ENCODE data around the gene ZNF652.
"Not testable (repeated sequence)": the region's sequence is repeated elsewhere in the genome, so short reads cannot be mapped to it uniquely, and the experiment has no call there.

The ZNF652 gene

DNA sequence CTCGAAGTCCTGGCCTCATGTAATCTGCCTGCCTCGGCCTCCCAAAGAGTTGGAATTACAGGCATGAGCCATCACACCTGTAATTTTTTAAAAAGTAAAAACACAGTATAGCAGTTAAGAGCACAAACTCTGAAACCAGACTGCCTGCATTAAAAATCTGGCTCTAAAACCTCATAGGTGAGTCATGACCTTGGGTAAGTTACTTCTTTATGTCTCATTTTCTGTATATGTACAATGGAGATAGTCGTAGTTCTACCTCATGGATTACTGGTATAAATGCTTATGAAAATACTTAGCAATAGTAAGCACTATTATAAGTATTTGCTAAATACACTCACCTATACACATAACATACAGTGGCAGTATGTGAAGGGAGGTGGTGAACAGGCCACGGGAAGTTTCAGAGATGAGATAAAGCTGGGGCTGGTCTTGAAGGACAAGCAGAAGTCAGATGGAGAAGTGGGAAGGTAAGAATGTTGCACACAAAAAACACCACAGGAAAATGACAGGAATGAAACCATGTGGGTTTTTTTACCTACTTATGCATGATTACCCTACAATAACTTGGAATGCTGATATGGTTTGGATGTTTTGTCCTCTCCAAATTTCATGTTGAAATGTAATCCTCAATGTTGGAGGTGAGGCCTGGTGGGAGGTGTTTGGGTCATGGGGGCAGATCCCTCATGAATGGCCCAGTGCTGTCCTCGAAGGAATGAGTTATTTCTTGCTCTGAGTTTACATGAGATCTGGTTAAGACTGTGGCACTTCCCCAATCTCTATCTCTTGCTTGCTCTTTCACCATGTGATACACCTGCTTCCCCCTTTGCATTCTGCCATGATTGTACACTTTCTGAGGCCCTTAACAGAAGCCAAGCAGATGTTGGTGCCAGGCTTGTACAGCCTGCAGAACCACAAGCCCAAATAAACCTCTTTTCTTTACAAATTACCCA, 33.9 kb downstream of the ZNF652 start:
- FAIRE-seq (peak; percentile 62), DNase-seq (ENCODE audit: extremely low spot score, insufficient read length, low read depth) (no peak)

DNA sequence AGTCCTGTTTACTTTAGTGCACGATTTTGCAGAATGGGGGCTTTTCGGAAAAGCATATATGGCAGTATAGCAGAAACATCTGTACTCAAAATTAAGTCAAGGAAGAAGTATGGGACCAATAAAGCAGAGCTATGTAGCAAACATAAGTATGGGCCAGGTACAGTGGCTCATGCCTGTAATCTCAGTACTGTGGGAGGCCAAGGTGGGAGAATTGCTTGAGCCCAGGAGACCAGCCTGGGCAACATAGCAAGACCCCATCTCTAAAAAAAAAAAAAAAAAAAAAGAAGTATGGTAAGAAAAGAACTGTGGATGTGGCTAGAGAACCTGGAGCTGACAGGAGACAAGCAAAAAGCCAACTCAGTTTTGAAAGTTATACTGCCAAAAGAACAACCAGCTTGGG, 36.1 kb downstream of the ZNF652 start:
- DNase-seq (ENCODE audit: extremely low spot score, insufficient read length, low read depth) (no peak), FAIRE-seq (no peak)

DNA sequence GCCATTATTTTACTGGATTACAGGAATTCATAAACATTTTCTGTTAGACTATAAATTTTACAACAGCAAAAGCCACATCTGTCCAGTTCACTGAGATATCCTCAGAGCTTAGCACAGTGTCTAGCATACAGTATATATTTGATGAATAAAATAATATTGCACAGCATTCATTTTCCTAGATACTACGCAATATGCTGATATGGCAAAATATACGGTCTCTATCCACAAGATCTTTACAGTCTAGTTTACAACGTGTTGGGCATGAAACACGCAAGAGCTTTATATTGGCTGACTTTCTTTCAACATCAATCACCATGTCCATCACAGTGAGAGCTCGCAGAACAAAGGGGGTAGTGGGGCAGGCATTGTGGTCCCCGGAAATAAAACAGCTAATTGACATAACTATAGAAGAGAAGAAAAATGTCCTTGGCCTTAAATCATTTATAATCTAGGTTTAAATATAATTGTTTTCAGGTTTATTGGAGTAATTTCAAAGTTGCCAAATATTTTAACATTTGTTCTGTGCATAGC, 43.5 kb downstream of the ZNF652 start:
- FAIRE-seq (no peak), DNase-seq (ENCODE audit: extremely low spot score, insufficient read length, low read depth) (no peak)

DNA sequence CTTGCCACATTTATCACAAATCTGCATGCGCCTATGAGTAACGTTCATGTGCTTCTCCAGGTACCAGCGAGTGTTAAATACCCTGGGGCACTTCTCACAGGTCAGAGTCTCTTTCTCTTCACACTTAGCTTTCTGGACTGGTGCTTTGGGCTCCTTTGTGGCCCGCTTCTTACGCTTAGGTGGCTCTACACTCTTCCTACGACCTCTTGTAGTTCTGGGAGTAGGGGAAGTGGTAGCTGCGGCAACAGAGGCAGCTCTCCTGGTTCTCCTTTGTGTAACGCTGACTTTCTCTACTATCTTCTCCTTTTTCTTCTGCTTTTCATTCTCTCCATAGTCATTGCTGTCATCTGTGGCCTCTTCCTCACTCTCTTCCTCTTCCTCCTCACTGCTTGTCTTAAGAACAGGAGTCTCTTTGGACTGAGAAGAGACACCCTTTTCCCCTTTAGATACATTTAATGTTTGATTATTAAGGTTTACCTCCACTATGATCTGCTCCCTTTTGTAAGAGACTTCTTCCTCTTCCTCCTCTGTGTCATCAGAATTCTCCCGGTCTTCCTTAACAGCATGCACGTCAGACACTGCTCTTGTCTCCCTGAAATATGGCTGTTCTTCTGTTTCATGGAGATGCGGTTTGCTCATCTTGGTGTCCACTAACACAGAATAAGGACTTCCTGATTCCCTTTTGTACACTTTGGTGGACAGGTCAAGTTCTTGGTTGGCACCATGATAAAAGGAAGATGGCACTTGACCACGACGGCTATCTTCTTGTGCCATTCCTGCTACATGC, 45.0 kb downstream of the ZNF652 start:
- DNase-seq (ENCODE audit: extremely low spot score, insufficient read length, low read depth), result no peak

DNA sequence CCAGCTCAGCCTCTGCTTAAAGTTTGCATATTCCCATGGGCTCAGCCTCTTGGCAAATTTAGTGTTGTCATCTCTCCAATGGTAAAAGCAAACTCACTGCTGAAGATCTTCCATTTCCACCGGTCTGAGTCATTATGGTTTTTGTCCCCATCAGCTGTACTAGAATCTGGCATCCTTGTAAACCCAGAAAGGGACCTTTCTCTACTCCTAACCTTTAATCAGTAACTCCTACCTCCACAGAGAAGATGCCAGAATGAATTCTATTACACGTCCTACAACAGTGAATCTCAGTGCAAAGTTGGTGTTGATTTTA, 45.8 kb downstream of the ZNF652 start:
- DNase-seq (ENCODE audit: extremely low spot score, insufficient read length, low read depth), result no peak
- FAIRE-seq, result peak; percentile 26

More for the DNA sequence above, 45.0 kb downstream of the ZNF652 start:
- FAIRE-seq, result no peak

DNA sequence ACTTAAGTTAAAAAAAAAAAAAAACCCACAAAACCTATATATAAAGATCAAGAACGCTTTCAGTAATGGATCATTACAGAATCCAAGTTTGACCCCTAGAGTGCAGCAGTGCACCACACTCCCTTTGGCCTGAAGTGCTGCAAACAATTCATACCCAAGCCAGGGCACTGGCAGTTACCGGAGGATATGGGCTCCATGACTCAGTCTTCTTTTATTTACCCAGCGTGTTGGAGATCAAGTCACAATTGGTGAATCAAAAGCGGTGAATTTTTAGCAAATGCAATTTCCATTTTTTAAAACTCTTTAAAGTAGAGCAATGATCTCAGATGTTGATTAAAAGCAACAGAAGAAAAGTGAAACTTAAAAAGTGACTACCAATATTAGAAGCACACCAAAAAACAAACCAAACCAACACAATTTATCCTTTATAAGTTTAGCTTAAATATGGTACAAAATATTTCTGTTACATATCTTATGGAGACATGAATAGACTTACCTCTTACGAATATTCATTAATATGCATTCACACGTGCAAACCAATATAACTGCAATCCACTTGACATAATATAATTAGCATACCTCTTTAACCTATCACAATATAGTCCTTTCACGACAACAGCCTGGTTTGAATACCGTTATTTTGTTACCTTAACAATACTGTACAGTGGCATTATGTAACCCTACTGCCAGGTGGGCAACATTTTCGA, 46.3 kb downstream of the ZNF652 start:
- FAIRE-seq (peak; percentile 83), DNase-seq (ENCODE audit: extremely low spot score, insufficient read length, low read depth) (peak; percentile 51)

DNA sequence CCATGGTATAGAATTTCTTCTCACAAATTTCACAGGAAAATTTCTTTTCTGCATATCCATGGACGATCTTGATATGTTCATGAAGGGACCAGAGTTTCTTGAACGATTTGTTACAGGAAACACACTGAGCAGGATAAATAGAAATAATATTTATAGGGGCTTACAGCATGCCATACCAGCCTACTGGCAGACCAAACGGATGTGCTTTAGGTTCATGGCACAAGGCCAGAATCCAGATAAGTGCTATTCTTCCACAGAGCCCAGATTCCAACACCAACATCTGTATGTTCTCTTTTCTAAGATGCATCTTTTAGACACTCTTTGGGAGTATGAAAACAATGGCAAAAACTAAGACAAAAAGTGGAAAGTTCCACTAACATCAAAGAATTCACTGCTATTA, 49.3 kb downstream of the ZNF652 start:
- DNase-seq (ENCODE audit: extremely low spot score, insufficient read length, low read depth) (no peak), FAIRE-seq (no peak)

DNA sequence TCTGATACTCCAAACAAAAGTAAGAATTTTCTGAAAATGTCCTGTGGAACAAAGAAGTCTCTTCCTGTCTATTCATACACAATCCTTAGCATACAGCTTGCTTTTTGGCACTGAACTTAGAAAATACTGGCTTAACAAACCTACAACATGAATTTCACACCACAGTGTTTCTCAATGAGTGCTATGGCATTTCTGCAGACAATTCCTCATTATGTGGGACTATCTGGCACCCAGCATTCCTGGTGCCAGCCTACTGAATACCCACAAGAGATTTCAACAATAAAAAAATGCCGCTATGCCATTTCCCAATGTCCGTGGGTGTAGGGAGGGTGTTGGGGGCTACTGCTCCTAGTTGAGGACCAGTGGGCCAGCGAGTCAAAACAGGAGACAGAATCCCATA, 62.1 kb downstream of the ZNF652 start:
- DNase-seq (ENCODE audit: extremely low spot score, insufficient read length, low read depth), result no peak

DNA sequence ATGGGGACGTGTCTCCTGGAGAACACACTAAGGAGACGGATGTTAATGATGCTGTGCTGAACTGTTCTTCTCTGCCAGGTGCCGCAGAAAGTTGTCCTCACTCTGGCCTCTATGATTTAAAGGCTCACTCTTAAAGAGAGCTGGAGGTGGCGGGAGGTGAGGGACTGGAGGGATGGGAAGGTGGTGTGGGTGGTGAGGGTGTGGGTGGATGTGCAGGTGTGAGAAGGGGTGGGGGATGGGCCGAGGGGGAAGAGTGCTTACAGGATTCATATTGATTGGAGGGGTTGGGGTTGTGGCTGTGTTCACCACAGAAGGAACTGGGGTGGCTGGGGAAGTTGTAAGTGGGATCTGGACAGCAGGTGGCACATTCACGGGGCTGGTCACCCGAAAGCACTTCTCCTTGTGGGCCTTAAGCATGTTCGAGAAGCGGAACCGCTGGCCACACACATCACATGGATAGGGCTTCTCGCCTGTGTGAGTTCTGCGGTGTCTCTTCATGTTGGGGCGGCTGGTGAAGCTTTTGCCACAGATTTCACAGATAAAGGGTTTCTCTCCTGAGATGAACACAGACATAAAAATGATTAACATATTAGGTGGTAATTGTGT, 63.6 kb downstream of the ZNF652 start:
- FAIRE-seq (no peak), DNase-seq (ENCODE audit: extremely low spot score, insufficient read length, low read depth) (no peak)

More for the DNA sequence above, 62.1 kb downstream of the ZNF652 start:
- no peak for FAIRE-seq

DNA sequence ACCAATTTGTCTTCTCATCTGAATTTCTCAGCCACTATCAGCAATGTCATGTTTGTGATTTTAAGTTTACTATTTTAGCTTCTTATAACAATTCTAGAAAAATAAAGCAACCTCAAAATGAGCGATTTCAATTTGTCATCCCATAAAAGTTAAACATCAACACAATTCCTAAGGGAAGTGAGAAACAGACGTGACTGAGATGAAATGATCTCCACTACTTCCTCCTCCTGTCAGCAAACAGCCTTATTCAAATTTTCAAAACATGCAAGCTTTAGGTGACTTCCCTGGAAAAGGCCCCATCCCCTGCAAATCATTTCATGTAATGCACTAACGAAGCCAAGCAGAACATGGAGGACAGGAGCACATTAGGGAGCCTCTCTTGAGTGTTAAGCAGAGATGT, 64.9 kb downstream of the ZNF652 start:
- FAIRE-seq (no peak), DNase-seq (ENCODE audit: extremely low spot score, insufficient read length, low read depth) (no peak)

DNA sequence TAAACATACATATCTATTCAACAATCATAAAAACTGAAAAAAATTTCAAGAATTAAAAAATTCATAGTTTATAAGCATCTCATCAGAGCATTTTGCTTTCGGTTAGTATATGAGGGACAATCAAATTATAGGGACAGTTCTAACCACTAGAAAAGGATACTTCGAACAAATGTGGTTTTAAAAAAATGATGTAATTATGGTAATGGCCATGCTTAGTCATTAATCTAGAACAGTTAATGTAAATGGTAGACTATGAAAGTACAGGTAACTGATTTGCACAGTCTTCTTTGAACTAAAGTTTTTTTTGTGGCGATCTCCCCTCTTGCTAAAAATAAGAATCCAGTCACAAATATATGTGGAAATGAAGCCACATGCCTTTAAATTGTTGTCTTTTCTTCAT, 67.9 kb downstream of the ZNF652 start:
- FAIRE-seq, result no peak
- no peak for DNase-seq (ENCODE audit: extremely low spot score, insufficient read length, low read depth)

DNA sequence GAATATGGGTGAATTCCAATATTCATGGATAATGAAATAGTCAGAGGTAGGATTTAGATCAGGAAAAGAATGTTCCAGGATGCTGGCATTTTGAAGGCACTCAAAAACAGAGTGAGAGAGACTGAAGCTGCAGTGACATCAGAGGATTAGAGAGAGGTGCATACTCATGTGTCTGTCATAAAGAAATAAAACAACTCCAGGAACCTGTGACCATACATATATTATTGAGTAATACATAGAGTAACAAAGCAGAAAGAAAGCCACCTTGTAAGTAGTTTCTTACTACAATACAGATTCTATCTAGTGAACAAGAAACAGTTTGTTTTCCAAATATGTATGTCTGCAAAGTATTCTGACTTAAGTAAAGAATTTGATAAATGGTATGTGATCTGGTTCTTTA, 69.1 kb downstream of the ZNF652 start:
- FAIRE-seq, result no peak
- no peak for DNase-seq (ENCODE audit: extremely low spot score, insufficient read length, low read depth)

DNA sequence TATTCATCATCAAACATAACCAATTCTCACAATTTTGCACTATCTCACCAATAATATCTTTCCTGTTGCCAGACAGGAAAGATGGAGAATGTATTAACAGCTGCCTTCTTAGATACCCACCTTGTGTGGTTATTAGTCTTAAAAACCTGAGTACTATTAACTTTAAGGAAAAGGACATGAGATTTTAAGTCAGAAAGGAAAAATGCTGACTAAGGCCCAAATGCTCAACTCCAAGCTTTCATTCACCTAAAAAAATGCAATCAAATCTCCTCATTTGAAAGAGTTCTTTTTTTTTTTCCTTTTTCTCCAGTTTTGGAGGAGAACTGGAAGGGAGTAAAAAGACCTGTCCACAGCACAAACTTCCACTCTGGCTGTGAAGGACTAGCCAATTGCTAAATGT, 70.1 kb downstream of the ZNF652 start:
- FAIRE-seq (no peak), DNase-seq (ENCODE audit: extremely low spot score, insufficient read length, low read depth) (no peak)

DNA sequence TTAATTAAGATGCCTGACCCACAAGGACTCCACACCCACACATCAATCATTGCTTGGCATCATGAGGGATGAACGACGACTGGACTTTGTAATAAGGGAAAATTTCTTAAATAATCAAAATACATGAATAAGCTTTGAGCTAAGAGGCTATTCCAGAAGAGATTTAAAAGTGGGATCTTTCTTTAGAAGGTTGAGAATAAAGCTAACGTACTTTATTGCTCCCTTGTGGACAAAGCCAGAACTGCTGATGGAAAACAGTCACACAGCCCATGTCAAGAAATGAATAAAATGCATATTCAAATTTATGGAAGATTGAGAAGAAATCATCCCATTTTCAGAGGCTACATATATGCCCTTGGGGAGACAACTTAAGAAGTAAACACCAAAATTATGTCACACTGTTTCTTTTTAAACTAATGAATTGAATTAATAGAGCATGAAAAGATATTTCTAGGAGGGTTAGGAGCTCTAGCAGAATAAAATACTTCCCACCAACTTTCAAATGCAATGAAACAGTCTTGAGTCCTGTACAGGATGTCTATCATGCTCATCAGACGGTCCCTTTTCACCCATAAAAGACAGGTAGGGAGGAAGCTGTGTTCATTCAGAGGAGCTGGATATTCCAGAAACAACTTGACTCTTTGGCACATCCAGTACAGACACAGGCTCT, 71.2 kb downstream of the ZNF652 start:
- DNase-seq (ENCODE audit: extremely low spot score, insufficient read length, low read depth), result peak; percentile 12
- FAIRE-seq, result peak; percentile 51

DNA sequence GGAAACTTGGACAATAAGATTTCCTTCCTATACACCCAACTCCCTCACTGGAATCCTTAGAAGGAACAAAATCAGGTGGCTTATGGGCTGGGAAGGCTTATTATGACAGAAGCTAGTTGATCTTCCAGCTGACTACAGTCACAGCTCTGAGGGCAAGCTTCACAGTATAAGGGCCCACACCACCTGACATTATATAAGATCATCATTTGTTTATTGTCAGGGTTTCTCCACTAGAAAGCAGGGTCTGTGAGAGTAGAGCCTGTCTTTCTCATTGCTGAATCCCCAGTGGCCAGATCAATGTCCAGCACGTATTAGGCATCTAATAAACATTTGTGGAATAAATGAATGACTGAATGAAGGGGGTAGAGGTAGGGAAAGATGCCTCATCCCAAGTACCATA, 73.7 kb downstream of the ZNF652 start:
- no peak for FAIRE-seq
- DNase-seq (ENCODE audit: extremely low spot score, insufficient read length, low read depth), result no peak

DNA sequence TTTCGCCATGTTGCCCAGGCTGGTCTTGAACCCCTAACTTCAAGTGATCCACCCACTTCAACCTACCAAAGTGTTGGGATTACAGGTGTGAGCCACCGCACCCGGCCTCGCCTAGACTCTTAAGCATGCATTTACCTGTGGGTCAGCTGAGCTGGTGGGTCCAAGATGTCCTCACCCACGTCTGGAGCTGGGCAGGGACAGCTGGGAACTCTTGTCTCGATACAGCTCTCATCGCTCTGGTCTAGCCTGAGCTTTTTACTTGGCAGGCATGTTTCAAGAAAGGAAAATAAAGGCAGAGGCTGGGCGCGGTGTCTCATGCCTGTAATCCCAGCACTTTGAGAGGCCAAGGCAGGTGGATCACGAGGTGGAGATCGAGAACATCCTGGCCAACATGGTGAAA, 74.6 kb downstream of the ZNF652 start:
- DNase-seq (ENCODE audit: extremely low spot score, insufficient read length, low read depth), result no peak
- no peak for FAIRE-seq

DNA sequence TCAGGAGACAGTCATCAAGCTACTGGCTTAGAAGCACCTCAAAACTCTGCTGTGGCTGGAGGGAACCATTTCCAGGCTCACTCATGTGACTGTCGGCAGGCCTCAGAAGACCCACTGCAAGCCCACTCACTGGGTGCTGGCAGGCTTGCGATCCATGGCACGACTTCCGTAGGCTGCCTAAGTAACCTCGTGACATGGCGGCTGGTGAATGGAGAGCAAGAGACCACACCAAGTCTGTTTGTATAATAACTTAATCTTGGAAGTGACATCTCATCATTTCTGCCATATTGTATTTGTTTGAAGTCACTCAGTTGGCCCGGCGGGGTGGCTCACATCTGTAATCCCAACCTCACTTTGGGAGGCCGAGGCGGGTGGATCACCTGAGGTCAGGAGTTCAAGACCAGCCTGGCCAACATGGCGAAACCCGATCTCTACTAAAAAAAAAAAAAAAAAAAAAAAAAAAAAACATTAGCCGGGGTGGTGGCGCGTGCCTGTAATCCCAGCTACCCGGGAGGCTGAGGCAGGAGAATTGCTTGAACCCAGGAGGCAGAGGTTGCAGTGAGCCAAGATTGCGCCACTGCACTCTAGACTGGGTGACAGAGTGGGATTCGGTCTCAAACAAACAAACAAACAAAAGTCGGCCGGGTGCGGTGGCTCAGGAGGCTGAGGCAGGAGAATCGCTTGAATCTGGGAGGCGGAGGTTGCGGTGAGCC, 75.6 kb downstream of the ZNF652 start:
- DNase-seq (ENCODE audit: extremely low spot score, insufficient read length, low read depth); FAIRE-seq: not testable (repeated sequence)

DNA sequence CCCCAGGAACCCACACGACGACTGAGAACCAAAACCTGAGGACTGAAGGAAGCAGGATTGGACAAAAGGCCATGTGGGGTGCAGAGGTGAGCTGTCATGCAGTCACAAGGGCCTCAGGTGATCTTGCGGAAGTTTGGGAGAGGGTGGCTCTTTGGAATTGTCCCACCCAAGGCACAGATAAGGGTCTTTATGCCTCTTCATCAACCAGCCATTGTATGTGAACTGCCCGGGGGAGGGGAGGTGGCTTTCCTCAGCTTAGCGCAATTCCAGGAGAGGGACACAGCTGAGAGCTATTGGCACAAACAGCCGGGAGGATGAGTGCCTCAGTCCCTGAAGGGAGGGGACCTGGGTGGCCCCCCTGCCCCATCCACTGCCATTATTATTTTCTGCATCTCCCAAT, 76.3 kb downstream of the ZNF652 start:
- no peak for FAIRE-seq
- DNase-seq (ENCODE audit: extremely low spot score, insufficient read length, low read depth), result no peak

DNA sequence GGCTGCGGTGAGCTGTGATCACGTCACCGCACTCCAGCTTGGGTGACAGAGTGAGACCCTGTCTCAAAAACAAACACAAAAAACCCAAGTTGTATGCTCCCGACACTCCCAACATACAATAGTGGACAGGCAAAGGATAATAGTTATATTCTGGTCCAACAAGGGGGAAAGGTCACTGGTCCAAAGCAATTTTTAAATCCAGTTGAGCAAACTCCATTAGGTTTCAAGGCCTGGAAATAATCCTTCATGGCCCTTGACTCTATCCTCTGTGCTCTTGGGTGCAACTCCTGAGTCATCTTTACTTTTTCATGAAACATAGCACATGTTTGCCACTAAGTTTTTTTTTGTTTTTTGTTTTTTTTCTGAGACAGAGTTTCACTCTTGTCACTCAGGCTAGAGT, 81.1 kb downstream of the ZNF652 start:
- FAIRE-seq, result no peak

More for the DNA sequence above, 81.1 kb downstream of the ZNF652 start:
- DNase-seq (ENCODE audit: extremely low spot score, insufficient read length, low read depth), result no peak
